ENCODE measurements around the gene CMKLR1.

CMKLR1 gene

DNA sequence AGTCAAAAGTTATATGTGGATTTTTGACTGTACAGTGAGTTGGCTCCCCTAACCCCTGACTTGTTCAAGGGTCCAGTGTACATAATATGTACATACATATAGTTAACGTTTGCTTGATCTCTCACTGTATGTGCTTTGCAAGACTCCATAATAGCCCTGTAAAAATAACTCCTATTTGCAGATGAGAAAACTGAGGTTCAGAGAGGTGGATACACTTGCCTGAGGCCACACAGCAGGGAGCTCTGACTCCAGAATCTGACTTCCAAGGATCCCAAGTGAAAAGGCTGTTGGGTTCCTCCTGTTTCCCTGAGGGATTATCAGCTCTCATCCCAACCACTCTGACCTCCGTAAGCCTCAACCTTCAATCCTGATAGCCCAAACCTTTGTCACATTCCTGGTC lies 41.7 kb downstream of the CMKLR1 start:
- DNase-seq (ENCODE audit: low read depth in 1 of 2, low spot score in 1 of 2): no peak
- TF ChIP-seq SPI1 (IDR thresholded peaks at IDR 0.05; ENCODE audit: borderline replicate concordance, low read depth): no peak
- TF ChIP-seq, protein P1, sequence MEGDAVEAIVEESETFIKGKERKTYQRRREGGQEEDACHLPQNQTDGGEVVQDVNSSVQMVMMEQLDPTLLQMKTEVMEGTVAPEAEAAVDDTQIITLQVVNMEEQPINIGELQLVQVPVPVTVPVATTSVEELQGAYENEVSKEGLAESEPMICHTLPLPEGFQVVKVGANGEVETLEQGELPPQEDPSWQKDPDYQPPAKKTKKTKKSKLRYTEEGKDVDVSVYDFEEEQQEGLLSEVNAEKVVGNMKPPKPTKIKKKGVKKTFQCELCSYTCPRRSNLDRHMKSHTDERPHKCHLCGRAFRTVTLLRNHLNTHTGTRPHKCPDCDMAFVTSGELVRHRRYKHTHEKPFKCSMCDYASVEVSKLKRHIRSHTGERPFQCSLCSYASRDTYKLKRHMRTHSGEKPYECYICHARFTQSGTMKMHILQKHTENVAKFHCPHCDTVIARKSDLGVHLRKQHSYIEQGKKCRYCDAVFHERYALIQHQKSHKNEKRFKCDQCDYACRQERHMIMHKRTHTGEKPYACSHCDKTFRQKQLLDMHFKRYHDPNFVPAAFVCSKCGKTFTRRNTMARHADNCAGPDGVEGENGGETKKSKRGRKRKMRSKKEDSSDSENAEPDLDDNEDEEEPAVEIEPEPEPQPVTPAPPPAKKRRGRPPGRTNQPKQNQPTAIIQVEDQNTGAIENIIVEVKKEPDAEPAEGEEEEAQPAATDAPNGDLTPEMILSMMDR (IDR thresholded peaks at IDR 0.05; ENCODE audit: insufficient read depth, low read length): no peak
- no peak for TF ChIP-seq GABPA (IDR thresholded peaks at IDR 0.05; ENCODE audit: low read depth)
- no peak for TF ChIP-seq POLR2AphosphoS5 (IDR thresholded peaks at IDR 0.05; ENCODE audit: low read depth)
- TF ChIP-seq, protein P2, sequence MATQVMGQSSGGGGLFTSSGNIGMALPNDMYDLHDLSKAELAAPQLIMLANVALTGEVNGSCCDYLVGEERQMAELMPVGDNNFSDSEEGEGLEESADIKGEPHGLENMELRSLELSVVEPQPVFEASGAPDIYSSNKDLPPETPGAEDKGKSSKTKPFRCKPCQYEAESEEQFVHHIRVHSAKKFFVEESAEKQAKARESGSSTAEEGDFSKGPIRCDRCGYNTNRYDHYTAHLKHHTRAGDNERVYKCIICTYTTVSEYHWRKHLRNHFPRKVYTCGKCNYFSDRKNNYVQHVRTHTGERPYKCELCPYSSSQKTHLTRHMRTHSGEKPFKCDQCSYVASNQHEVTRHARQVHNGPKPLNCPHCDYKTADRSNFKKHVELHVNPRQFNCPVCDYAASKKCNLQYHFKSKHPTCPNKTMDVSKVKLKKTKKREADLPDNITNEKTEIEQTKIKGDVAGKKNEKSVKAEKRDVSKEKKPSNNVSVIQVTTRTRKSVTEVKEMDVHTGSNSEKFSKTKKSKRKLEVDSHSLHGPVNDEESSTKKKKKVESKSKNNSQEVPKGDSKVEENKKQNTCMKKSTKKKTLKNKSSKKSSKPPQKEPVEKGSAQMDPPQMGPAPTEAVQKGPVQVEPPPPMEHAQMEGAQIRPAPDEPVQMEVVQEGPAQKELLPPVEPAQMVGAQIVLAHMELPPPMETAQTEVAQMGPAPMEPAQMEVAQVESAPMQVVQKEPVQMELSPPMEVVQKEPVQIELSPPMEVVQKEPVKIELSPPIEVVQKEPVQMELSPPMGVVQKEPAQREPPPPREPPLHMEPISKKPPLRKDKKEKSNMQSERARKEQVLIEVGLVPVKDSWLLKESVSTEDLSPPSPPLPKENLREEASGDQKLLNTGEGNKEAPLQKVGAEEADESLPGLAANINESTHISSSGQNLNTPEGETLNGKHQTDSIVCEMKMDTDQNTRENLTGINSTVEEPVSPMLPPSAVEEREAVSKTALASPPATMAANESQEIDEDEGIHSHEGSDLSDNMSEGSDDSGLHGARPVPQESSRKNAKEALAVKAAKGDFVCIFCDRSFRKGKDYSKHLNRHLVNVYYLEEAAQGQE (IDR thresholded peaks at IDR 0.05; ENCODE audit: insufficient replicate concordance, low read depth): no peak
- no peak overlapping the region for H3K27ac ChIP-seq (replicated peaks)
- H3K4me3 ChIP-seq (replicated peaks; ENCODE audit: insufficient read depth, low read length): no peak overlapping the region
- H3K27me3 ChIP-seq (ENCODE audit: insufficient read depth, poor library complexity, severe bottlenecking): no peaks in the 10 kb centered on the region

DNA sequence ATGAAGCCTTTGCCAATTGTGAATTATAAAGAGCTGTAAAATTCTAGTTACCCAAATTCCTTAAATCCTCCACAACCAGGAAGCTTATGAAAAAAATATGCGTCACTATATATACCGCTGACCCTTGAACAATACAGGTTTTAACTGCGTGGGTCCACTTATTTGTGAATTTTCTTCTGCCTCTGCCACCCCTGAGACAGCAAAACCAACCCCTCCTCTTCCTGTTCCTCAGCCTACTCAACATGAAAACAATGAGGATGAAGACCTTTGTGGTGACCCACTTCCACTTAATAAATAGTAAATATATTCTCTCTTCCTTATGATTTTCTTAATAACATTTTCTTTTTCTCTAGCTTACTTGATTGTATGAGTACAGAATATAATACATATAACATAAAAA lies 42.2 kb downstream of the CMKLR1 start:
- H3K27ac ChIP-seq (replicated peaks): no peak overlapping the region
- no peaks in the 10 kb centered on the region for H3K27me3 ChIP-seq (ENCODE audit: insufficient read depth, poor library complexity, severe bottlenecking)
- no peak for DNase-seq (ENCODE audit: low read depth in 1 of 2, low spot score in 1 of 2)
- H3K4me3 ChIP-seq (replicated peaks; ENCODE audit: insufficient read depth, low read length): no peak overlapping the region
- TF ChIP-seq SPI1 (IDR thresholded peaks at IDR 0.05; ENCODE audit: borderline replicate concordance, low read depth) (no peak), GABPA (IDR thresholded peaks at IDR 0.05; ENCODE audit: low read depth) (no peak), POLR2AphosphoS5 (IDR thresholded peaks at IDR 0.05; ENCODE audit: low read depth) (no peak)
- TF ChIP-seq, protein P2 (IDR thresholded peaks at IDR 0.05; ENCODE audit: insufficient replicate concordance, low read depth): no peak
- TF ChIP-seq, protein P1 (IDR thresholded peaks at IDR 0.05; ENCODE audit: insufficient read depth, low read length): no peak

- no peaks in the 10 kb centered on the region for H3K27me3 ChIP-seq (ENCODE audit: insufficient read depth, poor library complexity, severe bottlenecking)
- no peak overlapping the region for H3K4me3 ChIP-seq (replicated peaks; ENCODE audit: insufficient read depth, low read length)
- DNase-seq (ENCODE audit: low read depth in 1 of 2, low spot score in 1 of 2): no peak
- TF ChIP-seq, protein P1 (IDR thresholded peaks at IDR 0.05; ENCODE audit: insufficient read depth, low read length): no peak
- TF ChIP-seq GABPA (IDR thresholded peaks at IDR 0.05; ENCODE audit: low read depth): no peak
- TF ChIP-seq, protein P2 (IDR thresholded peaks at IDR 0.05; ENCODE audit: insufficient replicate concordance, low read depth): no peak
- TF ChIP-seq SPI1 (IDR thresholded peaks at IDR 0.05; ENCODE audit: borderline replicate concordance, low read depth): no peak
- no peak for TF ChIP-seq POLR2AphosphoS5 (IDR thresholded peaks at IDR 0.05; ENCODE audit: low read depth)
- no peak overlapping the region for H3K27ac ChIP-seq (replicated peaks)
Observed at GRCh38 chr12:108295641-108296040, 43.5 kb downstream of the CMKLR1 start.
